NT2/D1 (cell line): Measurements from ENCODE around the gene GPR17.

Experiments
- YY1 ChIP-seq: IDR thresholded peaks from 2 replicates; pipeline ENCODE4 v1.6.1; 2011; ENCODE audit not compliant: insufficient read length, insufficient read depth
- ZNF274 ChIP-seq: IDR thresholded peaks from 2 replicates; pipeline ENCODE4 v1.6.1; 2011; ENCODE audit warnings: mild to moderate bottlenecking, low read depth, low read length

DNA sequence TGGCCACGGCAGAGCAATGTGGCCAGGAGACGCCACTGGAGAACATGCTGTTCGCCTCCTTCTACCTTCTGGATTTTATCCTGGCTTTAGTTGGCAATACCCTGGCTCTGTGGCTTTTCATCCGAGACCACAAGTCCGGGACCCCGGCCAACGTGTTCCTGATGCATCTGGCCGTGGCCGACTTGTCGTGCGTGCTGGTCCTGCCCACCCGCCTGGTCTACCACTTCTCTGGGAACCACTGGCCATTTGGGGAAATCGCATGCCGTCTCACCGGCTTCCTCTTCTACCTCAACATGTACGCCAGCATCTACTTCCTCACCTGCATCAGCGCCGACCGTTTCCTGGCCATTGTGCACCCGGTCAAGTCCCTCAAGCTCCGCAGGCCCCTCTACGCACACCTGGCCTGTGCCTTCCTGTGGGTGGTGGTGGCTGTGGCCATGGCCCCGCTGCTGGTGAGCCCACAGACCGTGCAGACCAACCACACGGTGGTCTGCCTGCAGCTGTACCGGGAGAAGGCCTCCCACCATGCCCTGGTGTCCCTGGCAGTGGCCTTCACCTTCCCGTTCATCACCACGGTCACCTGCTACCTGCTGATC, 4.9 kb downstream of the GPR17 start:
- TF ChIP-seq ZNF274: no peak
- no peak for TF ChIP-seq YY1
